ENCODE results near the gene SLC28A1.
A peak's percentile ranks its signal among the peaks of the same experiment; 100 is the strongest.

Gene SLC28A1

GRCh38 chr15:84886211-84886983 lies 1.9 kb downstream of the SLC28A1 start:
- no peak for DNase-seq (ENCODE audit: low read depth)

DNA sequence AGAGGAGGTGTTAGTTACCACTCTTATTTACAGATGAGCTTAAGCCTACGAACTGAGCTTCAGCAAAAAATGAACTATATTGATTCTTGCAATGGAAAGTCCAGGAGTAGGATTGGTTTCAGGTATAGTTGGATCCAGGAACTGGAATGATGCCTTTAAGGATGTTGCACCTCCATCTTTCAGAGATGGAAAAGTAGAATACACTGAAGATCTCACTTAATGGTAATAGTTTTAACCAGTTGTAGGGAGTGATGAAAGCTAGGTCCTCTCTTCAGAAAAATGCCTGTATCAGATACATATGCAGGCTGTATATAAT lies 2.5 kb downstream of the SLC28A1 start:
- DNase-seq (ENCODE audit: low read depth): no peak

- DNase-seq (ENCODE audit: low read depth): no peak
These were observed 3.5 kb downstream of the SLC28A1 start for GRCh38 chr15:84887938-84888337.

DNA sequence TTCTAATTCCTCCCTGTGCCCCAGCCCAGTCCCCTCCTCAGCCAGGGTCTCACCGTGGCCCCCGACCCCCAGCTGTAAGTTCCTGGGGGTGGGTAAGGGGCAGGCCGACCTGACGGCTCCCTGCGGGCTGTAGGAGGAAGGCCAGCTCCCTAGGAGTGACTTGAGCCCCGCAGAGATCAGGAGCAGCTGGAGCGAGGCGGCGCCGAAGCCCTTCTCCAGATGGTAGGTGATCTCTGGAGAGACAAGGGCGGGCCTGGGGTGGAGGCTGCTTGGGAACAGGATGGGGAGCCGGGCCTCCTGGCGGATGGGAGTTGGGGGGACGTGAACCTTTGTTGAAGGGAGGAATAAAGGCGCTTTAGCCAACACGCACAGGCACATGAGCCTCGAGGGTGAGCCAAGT lies 4.2 kb downstream of the SLC28A1 start:
- no peak for DNase-seq (ENCODE audit: low read depth)

DNA sequence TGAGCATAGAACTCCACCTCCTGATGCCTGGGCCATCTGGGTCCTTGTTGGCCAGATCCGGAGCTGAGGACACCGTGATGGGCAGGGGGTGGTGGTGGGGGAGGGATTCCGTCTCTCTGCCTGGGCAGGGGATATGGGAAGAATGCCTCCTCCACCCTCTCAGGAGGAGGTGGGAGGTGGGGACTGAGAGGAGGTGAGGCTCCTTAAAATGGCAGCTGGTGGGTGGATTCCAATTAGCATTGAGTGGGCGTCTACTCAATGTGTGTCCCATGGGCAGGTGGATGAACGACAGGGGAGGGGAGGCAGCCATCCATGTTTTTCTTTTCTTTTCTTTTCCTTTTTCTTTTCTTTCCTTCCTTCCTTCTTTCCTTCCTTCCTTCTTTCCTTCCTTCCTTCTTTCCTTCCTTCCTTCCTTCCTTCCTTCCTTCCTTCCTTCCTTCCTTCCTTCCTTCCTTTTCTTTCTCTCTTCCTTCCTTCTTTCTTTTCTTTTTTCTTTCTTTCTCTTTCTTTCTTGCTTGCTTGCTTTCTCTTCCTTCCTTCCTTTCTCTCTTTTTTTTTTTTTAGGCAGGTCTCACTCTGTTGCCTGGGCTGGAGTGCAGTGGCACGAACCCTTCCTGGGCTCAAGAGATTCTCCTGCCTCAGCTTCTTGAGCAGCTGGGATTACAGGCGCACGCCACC lies 5.0 kb downstream of the SLC28A1 start:
- no peak for DNase-seq (ENCODE audit: low read depth)

- DNase-seq (ENCODE audit: low read depth): no peak
These were observed 5.7 kb downstream of the SLC28A1 start for GRCh38 chr15:84889991-84890669.

GRCh38 chr15:84890670-84891162 lies 6.3 kb downstream of the SLC28A1 start:
- DNase-seq (ENCODE audit: low read depth): no peak

GRCh38 chr15:84891339-84891738 lies 6.9 kb downstream of the SLC28A1 start:
- DNase-seq (ENCODE audit: low read depth): no peak

GRCh38 chr15:84892786-84893307 lies 8.4 kb downstream of the SLC28A1 start:
- no peak for DNase-seq (ENCODE audit: low read depth)

GRCh38 chr15:84893607-84894006 lies 9.1 kb downstream of the SLC28A1 start:
- DNase-seq (ENCODE audit: low read depth): no peak

DNA sequence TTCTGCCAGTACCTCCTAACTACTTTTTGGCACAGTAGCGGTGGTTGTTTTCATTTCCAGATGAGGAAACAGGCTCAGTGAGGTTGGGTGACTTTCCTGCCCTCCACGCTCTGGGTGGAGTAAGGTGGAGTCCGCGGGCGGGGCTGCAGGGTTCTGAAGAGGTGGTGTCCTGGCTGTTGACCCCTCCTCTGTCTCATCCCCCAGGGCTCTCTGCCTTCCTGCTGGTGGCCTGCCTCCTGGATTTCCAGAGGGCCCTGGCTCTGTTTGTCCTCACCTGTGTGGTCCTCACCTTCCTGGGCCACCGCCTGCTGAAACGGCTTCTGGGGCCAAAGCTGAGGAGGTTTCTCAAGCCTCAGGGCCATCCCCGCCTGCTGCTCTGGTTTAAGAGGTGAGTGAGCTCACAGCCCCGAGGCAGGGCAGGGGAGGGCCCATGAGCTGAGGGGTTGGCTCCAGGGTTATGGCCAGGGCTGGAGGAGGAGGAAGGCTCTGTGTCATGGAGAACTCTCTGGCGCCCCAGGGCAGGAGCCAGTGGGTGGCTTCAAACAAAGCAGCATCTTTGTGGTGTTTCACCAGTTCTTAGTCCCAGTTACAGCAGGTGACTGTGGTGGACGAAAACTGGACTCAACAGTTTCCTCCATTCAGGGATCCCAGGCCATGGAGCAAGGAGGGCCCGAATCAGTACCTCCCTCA lies 10.4 kb downstream of the SLC28A1 start:
- DNase-seq (ENCODE audit: low read depth): no peak

- peak; percentile 14 for DNase-seq (ENCODE audit: low read depth)
These were observed 14.3 kb downstream of the SLC28A1 start for GRCh38 chr15:84898761-84899160.

DNA sequence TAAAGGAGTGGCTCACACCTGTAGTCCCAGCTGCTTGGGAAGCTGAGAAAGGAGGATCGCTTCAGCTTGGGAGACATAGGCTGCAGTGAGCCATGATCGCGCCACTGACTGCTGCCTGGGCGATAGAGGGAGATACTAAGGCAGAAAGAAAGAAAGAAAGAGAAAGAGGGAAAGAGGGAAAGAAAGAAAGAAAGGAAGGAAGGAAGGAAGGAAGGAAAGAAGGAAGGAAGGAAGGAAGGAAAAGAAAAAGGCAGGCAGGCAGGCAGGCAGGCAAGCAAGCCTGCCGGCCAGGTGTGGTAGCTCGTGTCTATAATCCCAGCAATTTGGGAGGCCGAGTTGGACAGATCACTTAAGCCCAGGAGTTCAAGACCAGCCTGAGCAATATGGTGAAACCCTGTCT lies 15.3 kb downstream of the SLC28A1 start:
- no peak for DNase-seq (ENCODE audit: low read depth)

GRCh38 chr15:84901540-84901939 lies 17.1 kb downstream of the SLC28A1 start:
- DNase-seq (ENCODE audit: low read depth): no peak

DNA sequence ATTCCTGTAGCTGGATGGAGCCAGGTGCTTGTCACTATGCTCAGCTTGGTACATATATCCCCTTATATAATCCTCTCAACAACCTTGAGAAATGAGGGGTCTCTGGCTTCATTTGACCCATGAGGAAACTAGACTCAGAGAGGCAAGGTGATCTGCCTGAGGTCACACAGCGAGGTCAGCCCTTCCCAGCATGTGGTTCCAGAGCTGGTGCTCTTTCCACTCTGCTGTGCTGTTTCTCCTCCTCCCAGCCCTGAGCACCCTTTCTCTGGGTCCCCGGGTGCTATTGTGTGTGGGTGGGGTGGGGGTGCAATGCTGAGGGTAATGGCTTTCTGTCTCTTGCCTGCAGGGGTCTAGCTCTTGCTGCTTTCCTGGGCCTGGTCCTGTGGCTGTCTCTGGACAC lies 19.3 kb downstream of the SLC28A1 start:
- no peak for DNase-seq (ENCODE audit: low read depth)

- no peak for DNase-seq (ENCODE audit: low read depth)
These were observed 20.0 kb downstream of the SLC28A1 start for GRCh38 chr15:84904419-84904818.

DNA sequence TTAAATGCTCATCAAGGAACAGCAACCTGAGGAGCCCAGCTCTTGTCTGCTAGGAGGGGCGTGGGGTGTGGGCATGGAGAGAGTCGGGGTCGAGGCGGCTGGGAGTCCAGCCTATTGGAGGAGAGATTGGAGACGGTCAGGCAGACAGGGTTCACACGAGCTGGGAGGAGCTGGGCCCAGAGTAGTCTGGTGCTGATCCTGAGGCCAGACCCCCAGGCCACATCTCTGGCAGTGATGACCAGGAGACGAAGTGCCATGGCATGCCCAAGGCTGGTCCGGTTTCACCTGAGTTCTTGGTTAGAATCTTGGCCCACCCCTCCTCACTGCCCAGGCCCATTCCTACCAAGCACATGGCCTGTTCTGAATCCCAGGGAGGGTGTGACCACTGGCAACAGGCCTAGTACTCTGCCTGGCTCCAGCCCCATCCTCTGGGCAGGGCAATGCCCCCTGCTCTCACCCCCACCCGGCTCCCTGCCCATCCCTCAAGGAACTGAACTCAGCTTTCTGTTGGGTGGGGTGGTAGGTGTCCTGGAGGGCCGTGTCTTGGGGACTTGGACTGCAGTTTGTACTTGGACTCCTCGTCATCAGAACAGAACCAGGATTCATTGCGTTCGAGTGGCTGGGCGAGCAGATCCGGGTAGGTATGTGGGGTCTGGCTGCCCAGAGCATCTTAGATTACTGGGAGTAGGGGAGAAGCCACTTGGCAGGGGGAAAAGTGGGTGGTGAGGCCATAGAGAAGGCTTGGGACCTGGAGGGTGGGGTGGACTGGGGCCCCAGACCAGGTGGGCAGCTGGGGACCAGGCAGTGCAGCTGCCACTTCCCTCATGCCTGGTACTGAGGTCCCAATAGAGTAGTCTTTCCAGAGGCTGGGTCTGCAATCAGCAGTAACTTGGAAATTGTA lies 20.8 kb downstream of the SLC28A1 start:
- no peak for DNase-seq (ENCODE audit: low read depth)

DNA sequence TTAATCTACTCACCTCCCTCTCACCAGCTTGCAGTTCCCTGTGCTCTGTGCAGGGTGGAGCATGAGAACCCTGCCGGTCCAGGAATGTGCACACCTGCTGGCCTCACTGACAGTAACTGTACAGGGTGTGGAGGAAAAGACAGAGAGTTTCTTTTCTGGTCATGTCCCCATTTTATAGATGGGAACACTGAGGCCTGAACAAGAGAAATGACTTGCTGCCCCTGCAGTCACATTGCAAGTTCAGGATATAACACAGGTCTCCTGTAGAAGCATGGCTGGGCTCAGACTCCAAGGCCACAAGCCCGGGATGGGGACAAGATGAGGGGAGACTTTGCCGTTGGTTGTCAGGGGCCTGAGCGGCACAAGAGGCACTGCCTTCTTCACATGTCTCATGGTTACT lies 23.3 kb downstream of the SLC28A1 start:
- DNase-seq (ENCODE audit: low read depth): no peak

- DNase-seq (ENCODE audit: low read depth): no peak
These were observed 24.1 kb downstream of the SLC28A1 start for GRCh38 chr15:84908564-84908963.

DNA sequence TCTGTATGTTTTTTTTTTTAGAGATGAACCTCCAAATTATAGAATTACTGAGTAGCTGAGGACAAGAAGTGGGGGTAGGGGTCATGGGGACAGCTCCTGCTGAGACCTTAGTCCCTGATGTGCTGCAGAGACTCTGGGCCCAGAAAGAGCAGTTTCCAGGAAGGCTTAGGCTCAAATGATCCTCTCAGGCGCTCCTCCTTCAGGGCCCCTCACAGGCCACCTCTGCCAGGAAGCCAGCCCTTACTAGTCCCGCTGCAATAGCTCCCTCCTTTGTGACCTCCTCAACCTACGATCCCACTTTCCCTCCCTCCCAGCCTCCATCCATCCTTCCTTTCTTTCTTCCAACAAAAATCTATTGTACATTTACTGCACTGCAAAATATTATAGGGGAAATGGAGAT lies 24.6 kb downstream of the SLC28A1 start:
- DNase-seq (ENCODE audit: low read depth): no peak

DNA sequence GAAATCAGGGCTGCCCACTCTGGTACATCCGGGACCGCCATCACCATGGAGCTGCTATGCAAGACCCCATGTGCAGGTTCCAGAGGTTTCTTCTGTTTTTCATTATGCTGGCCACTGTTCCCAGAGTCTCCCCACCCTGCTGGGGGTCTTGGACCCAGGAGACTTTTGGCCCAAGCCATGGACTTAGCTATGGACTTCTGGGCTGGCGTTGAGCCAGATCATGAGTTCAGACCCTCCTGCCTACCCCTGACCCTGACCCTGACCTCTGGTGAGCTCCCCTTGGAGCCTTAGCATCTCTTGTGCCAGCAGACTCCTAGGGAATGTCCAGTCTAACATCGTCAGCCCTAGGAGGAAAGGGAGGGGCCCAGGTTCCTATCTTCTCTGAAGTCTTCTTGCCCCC lies 25.3 kb downstream of the SLC28A1 start:
- DNase-seq (ENCODE audit: low read depth): no peak
